GM23338 (cell line): ENCODE data around the gene CGNL1.

Experiments used
- CREB1 ChIP-seq: fragments of 250-450 bp; sonication (Bioruptor Pico); IDR thresholded peaks from 2 replicates; pipeline ENCODE4 v1.5.0; 2020; ENCODE audit warnings: low read depth, mild to moderate bottlenecking, moderate library complexity
- CTCF ChIP-seq, 2 experiments: fragments of 200-600 bp in 1 of 2; sonication (generic) in 1 of 2; conservative IDR thresholded peaks; 2 replicates each; pipeline versions ENCODE4 v1.5.1 to v1.6.1; 2016 to 2017; ENCODE audit warnings: antibody characterized with exemption in 2 of 2, low read depth in 2 of 2, mild to moderate bottlenecking in 2 of 2, moderate library complexity in 1 of 2
- EZH2 ChIP-seq: fragments of 200-600 bp; sonication (generic); IDR thresholded peaks from one replicate; pipeline ENCODE4 v1.8.0; 2017; ENCODE audit warnings: antibody characterized with exemption, mild to moderate bottlenecking, low read depth; ENCODE audit not compliant: unreplicated experiment
- EZH2phosphoT487 ChIP-seq: fragments of 200-600 bp; sonication (generic); IDR thresholded peaks from one replicate; pipeline ENCODE4 v1.8.1; 2018; ENCODE audit warnings: antibody characterized with exemption; ENCODE audit not compliant: unreplicated experiment
- JUNB ChIP-seq: IDR thresholded peaks from one replicate; pipeline ENCODE4 v1.6.1; 2016; ENCODE audit warnings: antibody characterized with exemption; ENCODE audit not compliant: unreplicated experiment
- POLR2AphosphoS5 ChIP-seq: IDR thresholded peaks from 2 replicates; pipeline ENCODE4 v1.6.1; 2016; ENCODE audit warnings: antibody characterized with exemption, low read depth
- STAT1 ChIP-seq: IDR thresholded peaks from one replicate; pipeline ENCODE4 v1.6.1; 2016; ENCODE audit warnings: antibody characterized with exemption; ENCODE audit not compliant: unreplicated experiment
- ZNF331 ChIP-seq: fragments of 250-450 bp; sonication (Bioruptor Pico); IDR thresholded peaks from 2 replicates; pipeline ENCODE4 v1.5.0; 2020; ENCODE audit warnings: low read depth, mild to moderate bottlenecking, moderate library complexity
- TF ChIP-seq, protein P1 (sequence below): IDR thresholded peaks from one replicate; pipeline ENCODE4 v1.6.1; 2018; ENCODE audit warnings: antibody characterized with exemption; ENCODE audit not compliant: unreplicated experiment
- TF ChIP-seq, protein P2 (sequence below): IDR thresholded peaks from 2 replicates; pipeline ENCODE4 v1.6.1; 2016; ENCODE audit warnings: antibody characterized with exemption

GRCh38 chr15:57570994-57571393, 194.7 kb downstream of the CGNL1 start:
- TF ChIP-seq CTCF (conservative IDR thresholded peaks at IDR 0.05; ENCODE audit: low read depth in 2 of 2) (no peak), CREB1 (no peak), POLR2AphosphoS5 (no peak), EZH2phosphoT487 (no peak), ZNF331 (no peak), EZH2 (no peak), STAT1 (no peak), JUNB (no peak)
- TF ChIP-seq, protein P1, sequence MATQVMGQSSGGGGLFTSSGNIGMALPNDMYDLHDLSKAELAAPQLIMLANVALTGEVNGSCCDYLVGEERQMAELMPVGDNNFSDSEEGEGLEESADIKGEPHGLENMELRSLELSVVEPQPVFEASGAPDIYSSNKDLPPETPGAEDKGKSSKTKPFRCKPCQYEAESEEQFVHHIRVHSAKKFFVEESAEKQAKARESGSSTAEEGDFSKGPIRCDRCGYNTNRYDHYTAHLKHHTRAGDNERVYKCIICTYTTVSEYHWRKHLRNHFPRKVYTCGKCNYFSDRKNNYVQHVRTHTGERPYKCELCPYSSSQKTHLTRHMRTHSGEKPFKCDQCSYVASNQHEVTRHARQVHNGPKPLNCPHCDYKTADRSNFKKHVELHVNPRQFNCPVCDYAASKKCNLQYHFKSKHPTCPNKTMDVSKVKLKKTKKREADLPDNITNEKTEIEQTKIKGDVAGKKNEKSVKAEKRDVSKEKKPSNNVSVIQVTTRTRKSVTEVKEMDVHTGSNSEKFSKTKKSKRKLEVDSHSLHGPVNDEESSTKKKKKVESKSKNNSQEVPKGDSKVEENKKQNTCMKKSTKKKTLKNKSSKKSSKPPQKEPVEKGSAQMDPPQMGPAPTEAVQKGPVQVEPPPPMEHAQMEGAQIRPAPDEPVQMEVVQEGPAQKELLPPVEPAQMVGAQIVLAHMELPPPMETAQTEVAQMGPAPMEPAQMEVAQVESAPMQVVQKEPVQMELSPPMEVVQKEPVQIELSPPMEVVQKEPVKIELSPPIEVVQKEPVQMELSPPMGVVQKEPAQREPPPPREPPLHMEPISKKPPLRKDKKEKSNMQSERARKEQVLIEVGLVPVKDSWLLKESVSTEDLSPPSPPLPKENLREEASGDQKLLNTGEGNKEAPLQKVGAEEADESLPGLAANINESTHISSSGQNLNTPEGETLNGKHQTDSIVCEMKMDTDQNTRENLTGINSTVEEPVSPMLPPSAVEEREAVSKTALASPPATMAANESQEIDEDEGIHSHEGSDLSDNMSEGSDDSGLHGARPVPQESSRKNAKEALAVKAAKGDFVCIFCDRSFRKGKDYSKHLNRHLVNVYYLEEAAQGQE: no peak
- TF ChIP-seq, protein P2, sequence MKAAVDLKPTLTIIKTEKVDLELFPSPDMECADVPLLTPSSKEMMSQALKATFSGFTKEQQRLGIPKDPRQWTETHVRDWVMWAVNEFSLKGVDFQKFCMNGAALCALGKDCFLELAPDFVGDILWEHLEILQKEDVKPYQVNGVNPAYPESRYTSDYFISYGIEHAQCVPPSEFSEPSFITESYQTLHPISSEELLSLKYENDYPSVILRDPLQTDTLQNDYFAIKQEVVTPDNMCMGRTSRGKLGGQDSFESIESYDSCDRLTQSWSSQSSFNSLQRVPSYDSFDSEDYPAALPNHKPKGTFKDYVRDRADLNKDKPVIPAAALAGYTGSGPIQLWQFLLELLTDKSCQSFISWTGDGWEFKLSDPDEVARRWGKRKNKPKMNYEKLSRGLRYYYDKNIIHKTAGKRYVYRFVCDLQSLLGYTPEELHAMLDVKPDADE: no peak
